BJ (cell line): ENCODE data around the gene SMIM29. TPM values are rescaled to one million over a fixed set of nuclear protein-coding genes. Genes with fewer than 3 reads are reported as not detected.

Source experiments
- CTCF ChIA-PET: fragments of 350-600 bp; formaldehyde crosslinking; extraction: SDS; loops from one replicate; lab custom pipeline; 2021; ENCODE audit warnings: antibody characterized with exemption, inconsistent platforms; lab: Yijun Ruan, JAX
- POLR2A ChIA-PET: fragments of 300-600 bp; sonication (Branson Sonifier 250); formaldehyde crosslinking; extraction: SDS; loops from one replicate; lab custom pipeline; 2021; ENCODE audit warnings: antibody characterized with exemption; lab: Charles Lee
- DNase-seq: peaks from one replicate; pipeline ENCODE4 v3.0.0-alpha.2; 2011; ENCODE audit warnings: low read depth
- H3K27me3 ChIP-seq: 2 replicates; pipeline ENCODE4 v1.6.0; 2011; ENCODE audit warnings: low read length; ENCODE audit not compliant: control insufficient read depth, insufficient read depth
- H3K36me3 ChIP-seq: 2 replicates; pipeline ENCODE4 v1.5.1; 2011; ENCODE audit warnings: low read length; ENCODE audit not compliant: control insufficient read depth, insufficient read depth
- H3K4me3 ChIP-seq: 2 replicates; pipeline ENCODE4 v1.5.1; 2011; ENCODE audit warnings: low read depth, mild to moderate bottlenecking, control low read depth, low read length
- polyA plus RNA-seq: library from polyadenylated mRNA; depleted of rRNA; stranded (reverse); fragments of >200 nt; gene quantifications from 2 replicates; pipeline ENCODE4 v1.2.3, GENCODE V29; 2011
- TF ChIP-seq, protein P1 (sequence below): IDR thresholded peaks from 2 replicates; pipeline ENCODE4 v1.5.1; 2011; ENCODE audit warnings: low read depth, mild to moderate bottlenecking, control low read depth, inconsistent platforms, low read length, moderate library complexity; ENCODE audit not compliant: insufficient read depth

Gene SMIM29
- polyA plus RNA-seq, 1 experiment: 29.5 TPM

DNA sequence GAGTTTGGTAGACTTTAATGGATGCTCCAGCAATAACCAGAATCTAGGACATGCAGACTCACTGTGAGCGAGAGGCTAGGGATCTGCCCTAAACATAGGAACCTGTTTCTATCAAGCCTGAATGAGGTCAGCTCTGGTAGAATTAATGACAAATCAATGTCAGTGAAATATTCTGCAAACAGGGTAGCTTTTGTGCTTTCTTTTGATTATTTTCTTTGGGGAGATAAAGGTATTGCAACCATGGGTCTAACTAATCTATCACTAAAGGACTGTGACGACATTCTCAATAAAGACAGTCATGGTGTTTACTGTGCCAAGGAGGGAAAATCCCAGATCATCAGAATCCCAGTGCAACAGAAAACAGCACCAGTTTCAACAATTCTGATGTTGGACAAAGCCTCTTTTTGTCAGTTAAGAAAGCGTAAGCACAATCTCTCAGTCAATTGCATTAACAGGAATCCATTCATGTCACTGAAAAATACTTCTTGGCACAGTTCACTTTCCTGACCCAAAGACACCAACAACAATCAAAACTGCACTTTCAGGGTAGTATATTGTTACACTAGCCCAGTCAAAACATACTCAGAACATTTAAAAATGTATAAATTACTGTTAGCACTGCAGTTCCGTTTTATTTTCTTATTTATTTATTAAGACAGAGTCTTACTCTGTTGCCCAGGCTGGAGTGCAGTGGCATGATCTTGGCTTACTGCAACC is 36.8 kb upstream of the SMIM29 start:
- Histone ChIP-seq H3K36me3 (peaks cover 1% of the 10 kb centered on the region), H3K27me3 (no peaks in the 10 kb centered on the region), H3K4me3 (no peak overlapping the region)
- POLR2A ChIA-PET: no interaction called here
- CTCF ChIA-PET: interaction anchor here (1.3 kb wide), 1 partner anchor 11 kb away, joined by 3 read pairs; no protein-coding TSS in a partner anchor
- DNase-seq: no peak
- TF ChIP-seq, protein P1, sequence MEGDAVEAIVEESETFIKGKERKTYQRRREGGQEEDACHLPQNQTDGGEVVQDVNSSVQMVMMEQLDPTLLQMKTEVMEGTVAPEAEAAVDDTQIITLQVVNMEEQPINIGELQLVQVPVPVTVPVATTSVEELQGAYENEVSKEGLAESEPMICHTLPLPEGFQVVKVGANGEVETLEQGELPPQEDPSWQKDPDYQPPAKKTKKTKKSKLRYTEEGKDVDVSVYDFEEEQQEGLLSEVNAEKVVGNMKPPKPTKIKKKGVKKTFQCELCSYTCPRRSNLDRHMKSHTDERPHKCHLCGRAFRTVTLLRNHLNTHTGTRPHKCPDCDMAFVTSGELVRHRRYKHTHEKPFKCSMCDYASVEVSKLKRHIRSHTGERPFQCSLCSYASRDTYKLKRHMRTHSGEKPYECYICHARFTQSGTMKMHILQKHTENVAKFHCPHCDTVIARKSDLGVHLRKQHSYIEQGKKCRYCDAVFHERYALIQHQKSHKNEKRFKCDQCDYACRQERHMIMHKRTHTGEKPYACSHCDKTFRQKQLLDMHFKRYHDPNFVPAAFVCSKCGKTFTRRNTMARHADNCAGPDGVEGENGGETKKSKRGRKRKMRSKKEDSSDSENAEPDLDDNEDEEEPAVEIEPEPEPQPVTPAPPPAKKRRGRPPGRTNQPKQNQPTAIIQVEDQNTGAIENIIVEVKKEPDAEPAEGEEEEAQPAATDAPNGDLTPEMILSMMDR: no peak

DNA sequence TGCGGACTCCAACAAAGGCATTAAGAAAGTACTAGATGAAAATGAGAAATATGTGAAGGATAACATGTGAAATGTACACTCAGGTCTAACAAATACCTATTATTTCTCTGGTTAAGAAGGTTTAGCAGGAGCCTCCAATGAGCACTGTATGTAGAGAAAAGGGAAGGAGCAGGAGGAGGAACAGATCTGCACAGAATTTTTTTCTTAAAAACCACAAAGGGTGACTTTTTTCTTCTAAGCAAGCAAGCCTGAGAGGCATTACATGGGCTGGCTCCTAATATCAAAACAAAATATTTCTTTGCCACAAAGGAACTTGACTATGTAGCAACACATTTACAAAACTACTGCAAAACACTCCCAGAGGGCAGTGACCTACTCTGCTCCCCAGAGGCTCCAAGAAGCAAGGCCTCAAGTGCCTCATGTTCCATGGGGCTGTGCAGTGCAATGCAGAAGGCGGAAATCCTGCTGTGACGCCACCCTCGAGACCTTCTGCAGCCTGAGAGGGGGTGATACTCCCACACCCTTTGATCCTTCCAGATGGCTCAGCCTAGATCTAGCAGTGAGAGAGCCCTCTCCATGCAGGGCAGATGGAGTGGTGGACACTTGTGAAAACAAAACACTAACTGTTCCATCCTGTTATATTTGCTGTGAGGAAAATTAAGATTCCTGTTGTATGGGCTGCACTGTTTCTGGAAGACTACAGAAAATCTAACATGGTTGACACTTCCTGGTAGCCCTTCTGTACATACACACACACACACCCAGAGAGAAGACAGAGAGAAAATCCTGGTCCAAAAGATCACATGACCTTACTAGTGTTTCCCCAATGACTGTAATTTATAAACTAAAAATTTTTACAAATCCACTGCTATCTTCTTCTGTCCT is 36.0 kb upstream of the SMIM29 start:
- Histone ChIP-seq H3K4me3 (no peak overlapping the region), H3K27me3 (no peaks in the 10 kb centered on the region), H3K36me3 (peaks cover 3% of the 10 kb centered on the region)
- ChIA-PET CTCF (interaction anchor here (1.7 kb wide), 1 partner anchor 35 kb away, joined by 7 read pairs; the partner anchor contains the start of gene SMIM29), POLR2A (no interaction called here)
- TF ChIP-seq, protein P1: no peak
- peak; percentile 35 for DNase-seq

- no peak overlapping the region for H3K4me3 ChIP-seq
- CTCF ChIA-PET: interaction anchor here (1.0 to 1.2 kb wide), 2 partner anchors 37 to 118 kb away, joined by 3 read pairs; no protein-coding TSS in a partner anchor
Observed at GRCh38 chr6:34281702-34282334, 33.0 kb upstream of the SMIM29 start.

DNA sequence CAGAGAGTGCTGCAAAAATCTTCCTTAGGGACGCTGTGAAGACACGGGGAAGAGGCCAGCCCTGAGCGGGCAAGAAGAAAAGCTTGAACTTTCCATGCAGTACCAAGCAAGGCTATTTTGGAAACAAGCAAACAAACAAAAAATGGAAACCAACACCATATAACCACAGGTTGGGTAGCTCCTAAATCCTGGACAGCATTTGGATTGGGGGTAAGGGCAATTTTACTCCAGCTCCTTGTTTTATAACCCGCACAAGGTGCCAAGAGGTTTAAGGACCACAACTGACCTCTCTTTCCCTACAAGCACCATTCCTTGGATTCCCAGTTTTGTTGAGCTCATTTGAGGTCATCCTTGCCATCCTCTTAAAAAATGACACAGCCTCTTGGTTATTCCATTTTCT is 31.4 kb upstream of the SMIM29 start:
- H3K27me3 ChIP-seq: no peaks in the 10 kb centered on the region
- no peak overlapping the region for H3K4me3 ChIP-seq
- TF ChIP-seq, protein P1: no peak
- H3K36me3 ChIP-seq: peaks cover 4% of the 10 kb centered on the region
- ChIA-PET POLR2A (no interaction called here), CTCF (no interaction called here)
- DNase-seq: no peak

More at GRCh38 chr6:34281702-34282334, 33.0 kb upstream of the SMIM29 start:
- Histone ChIP-seq H3K27me3 (no peaks in the 10 kb centered on the region), H3K36me3 (peaks cover 4% of the 10 kb centered on the region)
- DNase-seq: no peak
- TF ChIP-seq, protein P1: no peak
- POLR2A ChIA-PET: no interaction called here
